ENCODE measurements around the gene DNAJC12. TPM values are rescaled to one million over a fixed set of nuclear protein-coding genes. Genes with fewer than 3 reads are reported as not detected.

DNAJC12 gene
- total RNA-seq, 4 donors from 2014 or later, result 0.77 to 8.8 (median 6.0) TPM

- intact Hi-C loops (cut with DNase I; ENCODE audit: low total_unique reads), result no loop called here
Observed at GRCh38 chr10:67776371-67776770, 61.6 kb downstream of the DNAJC12 start.

GRCh38 chr10:67775279-67775678 lies 62.7 kb downstream of the DNAJC12 start:
- no peaks in the 10 kb centered on the region for H3K36me3 ChIP-seq
- no peaks in the 10 kb centered on the region for H3K27me3 ChIP-seq
- no peaks in the 10 kb centered on the region for H3K9me3 ChIP-seq
- H3K27ac ChIP-seq, result no peak overlapping the region
- no peak for DNase-seq
- TF ChIP-seq CTCF (IDR thresholded peaks at IDR 0.05) (no peak), POLR2A (IDR thresholded peaks at IDR 0.05) (no peak)
- H3K4me1 ChIP-seq, result no peaks in the 10 kb centered on the region
- H3K4me3 ChIP-seq, result no peak overlapping the region
- intact Hi-C loops (cut with DNase I; ENCODE audit: low total_unique reads), result no loop called here

More at GRCh38 chr10:67776371-67776770, 61.6 kb downstream of the DNAJC12 start:
- Histone ChIP-seq H3K36me3 (no peaks in the 10 kb centered on the region), H3K9me3 (no peaks in the 10 kb centered on the region), H3K4me1 (no peaks in the 10 kb centered on the region), H3K27me3 (no peaks in the 10 kb centered on the region), H3K4me3 (no peak overlapping the region), H3K27ac (no peak overlapping the region)
- TF ChIP-seq CTCF (IDR thresholded peaks at IDR 0.05), result no peak
- no peak for TF ChIP-seq POLR2A (IDR thresholded peaks at IDR 0.05)
- DNase-seq, result no peak

- no peak for DNase-seq
- TF ChIP-seq POLR2A (IDR thresholded peaks at IDR 0.05), result no peak
- TF ChIP-seq CTCF (IDR thresholded peaks at IDR 0.05), result no peak
- Histone ChIP-seq H3K9me3 (no peaks in the 10 kb centered on the region), H3K36me3 (no peaks in the 10 kb centered on the region), H3K27ac (no peak overlapping the region), H3K4me1 (no peaks in the 10 kb centered on the region), H3K4me3 (no peak overlapping the region), H3K27me3 (no peaks in the 10 kb centered on the region)
- intact Hi-C loops (cut with DNase I; ENCODE audit: low total_unique reads), result no loop called here
Observed at GRCh38 chr10:67772894-67773511, 65.0 kb downstream of the DNAJC12 start.

GRCh38 chr10:67772151-67772550 lies 65.8 kb downstream of the DNAJC12 start:
- TF ChIP-seq POLR2A (IDR thresholded peaks at IDR 0.05), result no peak
- no peak for TF ChIP-seq CTCF (IDR thresholded peaks at IDR 0.05)
- H3K9me3 ChIP-seq, result no peaks in the 10 kb centered on the region
- no peak overlapping the region for H3K4me3 ChIP-seq
- H3K4me1 ChIP-seq, result no peaks in the 10 kb centered on the region
- no peak for DNase-seq
- H3K36me3 ChIP-seq, result no peaks in the 10 kb centered on the region
- H3K27ac ChIP-seq, result no peak overlapping the region
- H3K27me3 ChIP-seq, result no peaks in the 10 kb centered on the region
- intact Hi-C loops (cut with DNase I; ENCODE audit: low total_unique reads), result no loop called here

GRCh38 chr10:67771200-67771599 lies 66.8 kb downstream of the DNAJC12 start:
- no peak overlapping the region for H3K27ac ChIP-seq
- H3K9me3 ChIP-seq, result no peaks in the 10 kb centered on the region
- DNase-seq, result no peak
- no peaks in the 10 kb centered on the region for H3K4me1 ChIP-seq
- no peak for TF ChIP-seq POLR2A (IDR thresholded peaks at IDR 0.05)
- no peak for TF ChIP-seq CTCF (IDR thresholded peaks at IDR 0.05)
- intact Hi-C loops (cut with DNase I; ENCODE audit: low total_unique reads), result no loop called here
- no peaks in the 10 kb centered on the region for H3K36me3 ChIP-seq
- H3K27me3 ChIP-seq, result no peaks in the 10 kb centered on the region
- no peak overlapping the region for H3K4me3 ChIP-seq

Data from uterus (tissue), 4 donors.